ENCODE results near the gene PCDHB6.
"Not testable (repeated sequence)": the region's sequence is repeated elsewhere in the genome, so short reads cannot be mapped to it uniquely, and the experiment has no call there.

The PCDHB6 gene

GRCh38 chr5:141194332-141194731, 44.5 kb downstream of the PCDHB6 start:
- DNase-seq; intact Hi-C loops (cut with DNase I): not testable (repeated sequence)

GRCh38 chr5:141196363-141196762, 46.5 kb downstream of the PCDHB6 start:
- DNase-seq: no peak
- intact Hi-C loops (cut with DNase I): no loop called here

DNA sequence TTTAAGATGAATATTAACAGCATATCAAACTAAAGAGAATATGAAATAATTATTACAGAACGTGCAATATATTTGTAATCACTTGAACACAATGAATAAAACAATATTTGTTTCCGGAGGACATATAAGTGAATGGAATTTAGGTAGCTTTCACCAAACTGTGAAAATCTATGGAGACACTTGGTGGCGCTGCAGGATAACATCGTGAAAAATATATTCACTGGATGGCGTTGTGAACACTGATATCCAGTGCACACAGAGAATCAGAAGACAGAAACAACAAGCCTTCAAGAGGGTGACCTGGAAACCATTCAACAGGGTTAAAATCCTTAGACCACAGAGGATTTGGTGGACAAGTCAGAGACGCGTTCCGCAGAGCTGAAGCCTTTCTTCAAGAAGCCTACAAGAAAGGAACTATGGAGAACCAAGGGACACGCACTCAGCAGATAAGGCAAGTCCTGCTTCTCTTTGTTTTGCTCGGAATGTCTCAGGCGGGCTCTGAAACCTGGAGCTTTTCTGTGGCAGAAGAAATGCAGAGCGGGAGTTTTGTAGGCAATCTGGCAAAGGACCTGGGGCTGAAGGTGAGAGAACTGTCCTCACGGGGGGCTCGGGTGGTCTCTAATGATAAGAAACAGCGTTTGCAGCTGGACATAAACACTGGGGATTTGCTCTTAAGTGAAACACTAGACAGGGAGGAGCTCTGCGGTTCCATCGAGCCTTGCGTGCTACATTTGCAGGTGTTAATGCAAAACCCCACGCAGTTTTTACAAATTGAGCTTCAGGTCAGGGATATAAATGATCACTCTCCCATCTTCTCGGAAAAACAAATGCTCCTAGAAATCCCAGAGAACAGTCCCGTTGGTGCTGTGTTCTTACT, 49.7 kb downstream of the PCDHB6 start, which contains the start of gene PCDHB11:
Gene PCDHB11 (plus strand): TSS at position 269 of the 877 bp plus-strand sequence. CDS start 148 bp downstream, at position 417.
- intact Hi-C loops (cut with DNase I): no loop called here
- peak in 1 of 42 donors; percentile 13 for DNase-seq

- DNase-seq; intact Hi-C loops (cut with DNase I): not testable (repeated sequence)
These were observed 51.3 kb downstream of the PCDHB6 start for GRCh38 chr5:141201126-141201525.

GRCh38 chr5:141201646-141202045, 51.8 kb downstream of the PCDHB6 start:
- intact Hi-C loops (cut with DNase I); DNase-seq: not testable (repeated sequence)
